Brain microvascular endothelial cell (primary cell): ENCODE data around the gene NEB.

Source experiments
- DNase-seq: peaks from one replicate; pipeline ENCODE4 v3.0.0-alpha.2; 2020
- H3K27ac ChIP-seq: fragments of 250-450 bp; sonication (Bioruptor Pico); 2 replicates; pipeline ENCODE4 v1.5.1; 2020; ENCODE audit warnings: mild to moderate bottlenecking, moderate library complexity
- H3K27me3 ChIP-seq: fragments of 250-450 bp; sonication (Bioruptor Pico); replicated peaks from 2 replicates; pipeline ENCODE4 v1.5.1; 2020; ENCODE audit warnings: mild to moderate bottlenecking
- H3K36me3 ChIP-seq: fragments of 250-450 bp; sonication (Bioruptor Pico); replicated peaks from 2 replicates; pipeline ENCODE4 v1.5.1; 2020; ENCODE audit warnings: mild to moderate bottlenecking
- H3K4me3 ChIP-seq: 2 replicates; pipeline ENCODE4 v1.5.1; 2011; ENCODE audit warnings: low read depth, mild to moderate bottlenecking, control low read depth, low read length, moderate library complexity
- CTCF ChIP-seq: IDR thresholded peaks from 2 replicates; pipeline ENCODE4 v1.5.1; 2011; ENCODE audit warnings: low read depth, mild to moderate bottlenecking, moderate library complexity, low read length, control low read depth, inconsistent platforms; ENCODE audit errors: missing control alignments
- in situ Hi-C: cut with HindIII; loops from 2 replicates; pipeline ENCODE4 v1.10.0; 2017; ENCODE audit warnings: low sequenced_read_pairs, low pct_ligation_motif_present

NEB gene

GRCh38 chr2:151478011-151478410 is 256.3 kb downstream of the NEB start:
- Histone ChIP-seq H3K36me3 (peaks cover 10% of the 10 kb centered on the region), H3K27me3 (no peaks in the 10 kb centered on the region), H3K27ac (no peak overlapping the region), H3K4me3 (no peak overlapping the region)
- in situ Hi-C loops, result no loop called here
- no peak for TF ChIP-seq CTCF
- no peak for DNase-seq

GRCh38 chr2:151476287-151476686 is 258.0 kb downstream of the NEB start:
- Histone ChIP-seq H3K27me3 (no peaks in the 10 kb centered on the region), H3K4me3 (no peak overlapping the region), H3K27ac (no peak overlapping the region), H3K36me3 (peaks cover 9% of the 10 kb centered on the region)
- no peak for DNase-seq
- in situ Hi-C loops, result no loop called here
- no peak for TF ChIP-seq CTCF

- no peak overlapping the region for H3K4me3 ChIP-seq
- peaks cover 13% of the 10 kb centered on the region for H3K36me3 ChIP-seq
- H3K27ac ChIP-seq, result no peak overlapping the region
- H3K27me3 ChIP-seq, result no peaks in the 10 kb centered on the region
- in situ Hi-C loops, result no loop called here
- no peak for TF ChIP-seq CTCF
- no peak for DNase-seq
These were observed 259.2 kb downstream of the NEB start for GRCh38 chr2:151475071-151475470.

GRCh38 chr2:151472966-151473365 is 261.3 kb downstream of the NEB start:
- no peak overlapping the region for H3K4me3 ChIP-seq
- H3K27me3 ChIP-seq, result no peaks in the 10 kb centered on the region
- no peak overlapping the region for H3K27ac ChIP-seq
- in situ Hi-C loops, result no loop called here
- peaks cover 35% of the 10 kb centered on the region for H3K36me3 ChIP-seq
- no peak for DNase-seq
- TF ChIP-seq CTCF, result no peak

- Histone ChIP-seq H3K27me3 (no peaks in the 10 kb centered on the region), H3K4me3 (no peak overlapping the region), H3K27ac (no peak overlapping the region), H3K36me3 (peaks cover 49% of the 10 kb centered on the region)
- in situ Hi-C loops, result no loop called here
- TF ChIP-seq CTCF, result no peak
- no peak for DNase-seq
These were observed 263.7 kb downstream of the NEB start for GRCh38 chr2:151470556-151470955.

- Histone ChIP-seq H3K27me3 (no peaks in the 10 kb centered on the region), H3K36me3 (peaks cover 81% of the 10 kb centered on the region), H3K4me3 (no peak overlapping the region), H3K27ac (no peak overlapping the region)
- in situ Hi-C loops, result no loop called here
- no peak for DNase-seq
- no peak for TF ChIP-seq CTCF
These were observed 268.5 kb downstream of the NEB start for GRCh38 chr2:151465771-151466170.
